ENCODE measurements around the gene BHLHA9.

Gene BHLHA9

GRCh38 chr17:1264196-1264595 lies 6.0 kb upstream of the BHLHA9 start:
- H3K9ac ChIP-seq (ENCODE audit: low read depth, low read length, poor library complexity, severe bottlenecking), result no peak overlapping the region
- H3K36me3 ChIP-seq (ENCODE audit: insufficient read depth, low read length), result no peaks in the 10 kb centered on the region
- no peak overlapping the region for H3K4me2 ChIP-seq (ENCODE audit: low read depth, low read length, poor library complexity, severe bottlenecking)
- H2AFZ ChIP-seq (ENCODE audit: low read length), result no peak overlapping the region
- H3K9me3 ChIP-seq (ENCODE audit: insufficient read depth, low read depth, low read length), result no peaks in the 10 kb centered on the region
- peaks cover 30% of the 10 kb centered on the region for H3K4me1 ChIP-seq (ENCODE audit: insufficient read depth, low read length, poor library complexity, severe bottlenecking)
- TF ChIP-seq EZH2phosphoT487 (IDR thresholded peaks at IDR 0.05; ENCODE audit: borderline replicate concordance) (no peak), CTCF (conservative IDR thresholded peaks at IDR 0.05; ENCODE audit: low read length) (no peak)
- H3K4me3 ChIP-seq (ENCODE audit: low read length, poor library complexity, severe bottlenecking), result no peak overlapping the region
- no peaks in the 10 kb centered on the region for H4K20me1 ChIP-seq (ENCODE audit: insufficient read depth, low read length, poor library complexity, severe bottlenecking)
- H3K9me2 ChIP-seq (replicated peaks; ENCODE audit: low read depth, low read length), result no peaks in the 10 kb centered on the region
- no peaks in the 10 kb centered on the region for H3K27me3 ChIP-seq (ENCODE audit: insufficient read depth, low read length, poor library complexity, severe bottlenecking)
- peaks cover 10% of the 10 kb centered on the region; the same call in 1 of the 2 replicates for H3F3A ChIP-seq (ENCODE audit: low read depth)
- no peaks in the 10 kb centered on the region for H3K79me2 ChIP-seq (ENCODE audit: insufficient read depth, low read length)

GRCh38 chr17:1267471-1267943 lies 2.7 kb upstream of the BHLHA9 start:
- Histone ChIP-seq H3K9me2 (replicated peaks; ENCODE audit: low read depth, low read length) (no peaks in the 10 kb centered on the region), H3K4me1 (ENCODE audit: insufficient read depth, low read length, poor library complexity, severe bottlenecking) (peaks cover 23% of the 10 kb centered on the region), H3K79me2 (ENCODE audit: insufficient read depth, low read length) (no peaks in the 10 kb centered on the region), H4K20me1 (ENCODE audit: insufficient read depth, low read length, poor library complexity, severe bottlenecking) (no peaks in the 10 kb centered on the region), H3K4me2 (ENCODE audit: low read depth, low read length, poor library complexity, severe bottlenecking) (peak overlapping the region; percentile 94), H3K27me3 (ENCODE audit: insufficient read depth, low read length, poor library complexity, severe bottlenecking) (no peaks in the 10 kb centered on the region), H2AFZ (ENCODE audit: low read length) (peak overlapping the region; percentile 97; the same call in 1 of the 2 replicates), H3F3A (ENCODE audit: low read depth) (peaks cover 4% of the 10 kb centered on the region; the same call in 1 of the 2 replicates), H3K36me3 (ENCODE audit: insufficient read depth, low read length) (no peaks in the 10 kb centered on the region), H3K9ac (ENCODE audit: low read depth, low read length, poor library complexity, severe bottlenecking) (peak overlapping the region; percentile 73), H3K4me3 (ENCODE audit: low read length, poor library complexity, severe bottlenecking) (peak overlapping the region; percentile 81), H3K9me3 (ENCODE audit: insufficient read depth, low read depth, low read length) (no peaks in the 10 kb centered on the region)
- TF ChIP-seq EZH2phosphoT487 (IDR thresholded peaks at IDR 0.05; ENCODE audit: borderline replicate concordance), result no peak
- TF ChIP-seq CTCF (conservative IDR thresholded peaks at IDR 0.05; ENCODE audit: low read length), result no peak

GRCh38 chr17:1271030-1271423 lies 783 bp downstream of the BHLHA9 start:
- no peak overlapping the region for H3K4me2 ChIP-seq (ENCODE audit: low read depth, low read length, poor library complexity, severe bottlenecking)
- no peak overlapping the region for H3K4me3 ChIP-seq (ENCODE audit: low read length, poor library complexity, severe bottlenecking)
- H3K27me3 ChIP-seq (ENCODE audit: insufficient read depth, low read length, poor library complexity, severe bottlenecking), result no peaks in the 10 kb centered on the region
- H3K4me1 ChIP-seq (ENCODE audit: insufficient read depth, low read length, poor library complexity, severe bottlenecking), result peaks cover 19% of the 10 kb centered on the region
- no peaks in the 10 kb centered on the region for H3K79me2 ChIP-seq (ENCODE audit: insufficient read depth, low read length)
- TF ChIP-seq EZH2phosphoT487 (IDR thresholded peaks at IDR 0.05; ENCODE audit: borderline replicate concordance), result no peak
- TF ChIP-seq CTCF (conservative IDR thresholded peaks at IDR 0.05; ENCODE audit: low read length), result no peak
- H4K20me1 ChIP-seq (ENCODE audit: insufficient read depth, low read length, poor library complexity, severe bottlenecking), result no peaks in the 10 kb centered on the region
- no peaks in the 10 kb centered on the region for H3K36me3 ChIP-seq (ENCODE audit: insufficient read depth, low read length)
- no peaks in the 10 kb centered on the region for H3K9me2 ChIP-seq (replicated peaks; ENCODE audit: low read depth, low read length)
- peaks cover 4% of the 10 kb centered on the region; the same call in 1 of the 2 replicates for H3F3A ChIP-seq (ENCODE audit: low read depth)
- H3K9ac ChIP-seq (ENCODE audit: low read depth, low read length, poor library complexity, severe bottlenecking), result no peak overlapping the region
- no peaks in the 10 kb centered on the region for H3K9me3 ChIP-seq (ENCODE audit: insufficient read depth, low read depth, low read length)
- no peak overlapping the region for H2AFZ ChIP-seq (ENCODE audit: low read length)

Measured in Loucy (cell line).